ENCODE data around the gene TMEM94. TPM values are rescaled to one million over a fixed set of nuclear protein-coding genes. Genes with fewer than 3 reads are reported as not detected.

TMEM94 gene
- total and polyA plus RNA-seq, 2 of the 13 experiments (the other 11 are each of a cell fraction or from before 2014, with no cell fraction given) = 32.6 to 134 TPM

DNA sequence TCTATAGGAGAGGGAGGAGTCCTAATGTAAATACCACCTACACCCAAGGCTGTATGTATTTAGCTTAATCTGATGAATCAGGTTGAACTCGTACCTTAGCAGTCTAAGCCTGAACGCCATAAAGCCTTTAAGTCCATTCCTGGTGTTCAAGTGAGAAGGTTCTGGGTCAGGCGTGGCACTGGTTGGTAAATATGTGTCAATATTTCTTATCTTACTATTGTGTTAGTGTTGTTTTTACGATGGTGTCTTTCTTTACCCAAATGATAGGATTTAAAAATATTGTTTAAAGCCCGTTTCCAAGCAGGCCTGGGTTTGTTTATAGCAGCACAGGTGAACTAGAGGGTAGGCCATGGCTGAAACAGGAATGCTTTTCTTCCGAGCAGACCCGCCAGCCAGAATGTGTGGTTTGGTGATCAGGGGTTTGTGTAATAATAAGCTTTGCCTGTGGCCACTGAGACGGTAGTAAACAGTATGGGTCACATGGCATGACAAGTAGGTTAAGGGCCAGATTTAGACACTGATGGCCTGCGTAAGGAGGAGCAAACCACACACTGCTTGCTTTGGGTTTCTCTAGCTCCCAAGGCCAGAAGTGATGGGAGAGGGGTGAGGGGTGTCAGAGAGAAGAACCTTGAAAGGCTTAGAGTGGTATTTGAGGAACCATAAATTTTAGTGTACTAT is 3.3 kb downstream of the TMEM94 start (continued):
- TF ChIP-seq, protein P1, sequence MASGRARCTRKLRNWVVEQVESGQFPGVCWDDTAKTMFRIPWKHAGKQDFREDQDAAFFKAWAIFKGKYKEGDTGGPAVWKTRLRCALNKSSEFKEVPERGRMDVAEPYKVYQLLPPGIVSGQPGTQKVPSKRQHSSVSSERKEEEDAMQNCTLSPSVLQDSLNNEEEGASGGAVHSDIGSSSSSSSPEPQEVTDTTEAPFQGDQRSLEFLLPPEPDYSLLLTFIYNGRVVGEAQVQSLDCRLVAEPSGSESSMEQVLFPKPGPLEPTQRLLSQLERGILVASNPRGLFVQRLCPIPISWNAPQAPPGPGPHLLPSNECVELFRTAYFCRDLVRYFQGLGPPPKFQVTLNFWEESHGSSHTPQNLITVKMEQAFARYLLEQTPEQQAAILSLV (CRISPR knock-in tag; IDR thresholded peaks at IDR 0.05; ENCODE audit: borderline replicate concordance) = no peak
- no peak for TF ChIP-seq NR3C1 (CRISPR knock-in tag; IDR thresholded peaks at IDR 0.05)
- no peak for TF ChIP-seq ZBTB3 (CRISPR knock-in tag; IDR thresholded peaks at IDR 0.05; ENCODE audit: borderline replicate concordance, low read depth)
- TF ChIP-seq NFATC3 (CRISPR knock-in tag; IDR thresholded peaks at IDR 0.05) = no peak
- TF ChIP-seq GABPA (IDR thresholded peaks at IDR 0.05; ENCODE audit: low read depth, low read length) = no peak
- TF ChIP-seq GABPA (CRISPR knock-in tag; IDR thresholded peaks at IDR 0.05; ENCODE audit: low read depth) = peak; percentile 41; the same call in 1 of the 2 replicates
- TF ChIP-seq ZNF792 (CRISPR knock-in tag; IDR thresholded peaks at IDR 0.05) = peak; percentile 54; the same call in 1 of the 2 replicates
- no peak for TF ChIP-seq TOE1 (CRISPR knock-in tag; IDR thresholded peaks at IDR 0.05)
- TF ChIP-seq ZNF766 (CRISPR knock-in tag; IDR thresholded peaks at IDR 0.05; ENCODE audit: borderline replicate concordance) = no peak
- no peak; the same call in 1 of the 2 replicates for TF ChIP-seq BRCA1 (CRISPR knock-in tag; IDR thresholded peaks at IDR 0.05)
- TF ChIP-seq, protein P2, sequence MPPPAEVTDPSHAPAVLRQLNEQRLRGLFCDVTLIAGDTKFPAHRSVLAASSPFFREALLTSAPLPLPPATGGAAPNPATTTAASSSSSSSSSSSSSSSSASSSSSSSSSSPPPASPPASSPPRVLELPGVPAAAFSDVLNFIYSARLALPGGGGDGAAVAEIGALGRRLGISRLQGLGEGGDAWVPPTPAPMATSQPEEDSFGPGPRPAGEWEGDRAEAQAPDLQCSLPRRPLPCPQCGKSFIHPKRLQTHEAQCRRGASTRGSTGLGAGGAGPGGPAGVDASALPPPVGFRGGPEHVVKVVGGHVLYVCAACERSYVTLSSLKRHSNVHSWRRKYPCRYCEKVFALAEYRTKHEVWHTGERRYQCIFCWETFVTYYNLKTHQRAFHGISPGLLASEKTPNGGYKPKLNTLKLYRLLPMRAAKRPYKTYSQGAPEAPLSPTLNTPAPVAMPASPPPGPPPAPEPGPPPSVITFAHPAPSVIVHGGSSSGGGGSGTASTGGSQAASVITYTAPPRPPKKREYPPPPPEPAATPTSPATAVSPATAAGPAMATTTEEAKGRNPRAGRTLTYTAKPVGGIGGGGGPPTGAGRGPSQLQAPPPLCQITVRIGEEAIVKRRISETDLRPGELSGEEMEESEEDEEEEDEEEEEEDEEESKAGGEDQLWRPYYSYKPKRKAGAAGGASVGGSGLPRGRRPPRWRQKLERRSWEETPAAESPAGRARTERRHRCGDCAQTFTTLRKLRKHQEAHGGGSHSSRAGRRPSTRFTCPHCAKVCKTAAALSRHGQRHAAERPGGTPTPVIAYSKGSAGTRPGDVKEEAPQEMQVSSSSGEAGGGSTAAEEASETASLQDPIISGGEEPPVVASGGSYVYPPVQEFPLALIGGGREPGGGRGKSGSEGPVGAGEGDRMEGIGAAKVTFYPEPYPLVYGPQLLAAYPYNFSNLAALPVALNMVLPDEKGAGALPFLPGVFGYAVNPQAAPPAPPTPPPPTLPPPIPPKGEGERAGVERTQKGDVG (CRISPR knock-in tag; IDR thresholded peaks at IDR 0.05; ENCODE audit: borderline replicate concordance) = no peak
- TF ChIP-seq, protein P3, sequence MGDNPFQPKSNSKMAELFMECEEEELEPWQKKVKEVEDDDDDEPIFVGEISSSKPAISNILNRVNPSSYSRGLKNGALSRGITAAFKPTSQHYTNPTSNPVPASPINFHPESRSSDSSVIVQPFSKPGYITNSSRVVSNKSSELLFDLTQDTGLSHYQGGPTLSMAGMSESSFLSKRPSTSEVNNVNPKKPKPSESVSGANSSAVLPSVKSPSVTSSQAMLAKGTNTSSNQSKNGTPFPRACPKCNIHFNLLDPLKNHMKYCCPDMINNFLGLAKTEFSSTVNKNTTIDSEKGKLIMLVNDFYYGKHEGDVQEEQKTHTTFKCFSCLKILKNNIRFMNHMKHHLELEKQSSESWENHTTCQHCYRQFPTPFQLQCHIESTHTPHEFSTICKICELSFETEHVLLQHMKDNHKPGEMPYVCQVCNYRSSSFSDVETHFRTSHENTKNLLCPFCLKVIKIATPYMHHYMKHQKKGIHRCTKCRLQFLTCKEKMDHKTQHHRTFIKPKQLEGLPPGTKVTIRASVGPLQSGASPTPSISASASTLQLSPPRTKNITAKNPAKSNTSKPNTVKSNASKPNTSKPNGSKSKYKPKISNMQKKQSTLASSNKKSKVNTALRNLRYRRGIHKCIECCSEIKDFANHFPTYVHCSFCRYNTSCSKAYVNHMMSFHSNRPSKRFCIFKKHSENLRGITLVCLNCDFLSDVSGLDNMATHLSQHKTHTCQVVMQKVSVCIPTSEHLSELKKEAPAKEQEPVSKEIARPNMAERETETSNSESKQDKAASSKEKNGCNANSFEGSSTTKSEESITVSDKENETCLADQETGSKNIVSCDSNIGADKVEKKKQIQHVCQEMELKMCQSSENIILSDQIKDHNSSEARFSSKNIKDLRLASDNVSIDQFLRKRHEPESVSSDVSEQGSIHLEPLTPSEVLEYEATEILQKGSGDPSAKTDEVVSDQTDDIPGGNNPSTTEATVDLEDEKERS (CRISPR knock-in tag; IDR thresholded peaks at IDR 0.05) = no peak
- TF ChIP-seq ZNF274 (CRISPR knock-in tag; IDR thresholded peaks at IDR 0.05) = no peak
- TF ChIP-seq, protein P4, sequence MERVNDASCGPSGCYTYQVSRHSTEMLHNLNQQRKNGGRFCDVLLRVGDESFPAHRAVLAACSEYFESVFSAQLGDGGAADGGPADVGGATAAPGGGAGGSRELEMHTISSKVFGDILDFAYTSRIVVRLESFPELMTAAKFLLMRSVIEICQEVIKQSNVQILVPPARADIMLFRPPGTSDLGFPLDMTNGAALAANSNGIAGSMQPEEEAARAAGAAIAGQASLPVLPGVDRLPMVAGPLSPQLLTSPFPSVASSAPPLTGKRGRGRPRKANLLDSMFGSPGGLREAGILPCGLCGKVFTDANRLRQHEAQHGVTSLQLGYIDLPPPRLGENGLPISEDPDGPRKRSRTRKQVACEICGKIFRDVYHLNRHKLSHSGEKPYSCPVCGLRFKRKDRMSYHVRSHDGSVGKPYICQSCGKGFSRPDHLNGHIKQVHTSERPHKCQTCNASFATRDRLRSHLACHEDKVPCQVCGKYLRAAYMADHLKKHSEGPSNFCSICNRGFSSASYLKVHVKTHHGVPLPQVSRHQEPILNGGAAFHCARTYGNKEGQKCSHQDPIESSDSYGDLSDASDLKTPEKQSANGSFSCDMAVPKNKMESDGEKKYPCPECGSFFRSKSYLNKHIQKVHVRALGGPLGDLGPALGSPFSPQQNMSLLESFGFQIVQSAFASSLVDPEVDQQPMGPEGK (CRISPR knock-in tag; IDR thresholded peaks at IDR 0.05) = peak; percentile 27
- TF ChIP-seq KDM5B (CRISPR knock-in tag; IDR thresholded peaks at IDR 0.05; ENCODE audit: borderline replicate concordance) = no peak
- no peak for TF ChIP-seq RFXANK (CRISPR knock-in tag; IDR thresholded peaks at IDR 0.05)
- peak; percentile 81; the same call in 1 of the 2 replicates for TF ChIP-seq FOXP1 (IDR thresholded peaks at IDR 0.05)
- peak; percentile 91 for TF ChIP-seq FOXP1 (CRISPR knock-in tag; IDR thresholded peaks at IDR 0.05)
- peak; percentile 43; the same call in 1 of the 2 replicates for TF ChIP-seq CREM (IDR thresholded peaks at IDR 0.05)
- TF ChIP-seq CREM (CRISPR knock-in tag; IDR thresholded peaks at IDR 0.05) = no peak
- TF ChIP-seq MXD4 (CRISPR knock-in tag; IDR thresholded peaks at IDR 0.05) = 0 out of 2 replicates have a peak, but pooled peaks have one; percentile 55
- 0 out of 2 replicates have a peak, but pooled peaks have one; percentile 30 for TF ChIP-seq ZNF557 (CRISPR knock-in tag; IDR thresholded peaks at IDR 0.05)

All from HepG2 (cell line).